ENCODE results near the gene TK2. TPM values are rescaled to one million over a fixed set of nuclear protein-coding genes. Genes with fewer than 3 reads are reported as not detected.
A peak's percentile ranks its signal among the peaks of the same experiment; 100 is the strongest.
"Not testable (repeated sequence)": the region's sequence is repeated elsewhere in the genome, so short reads cannot be mapped to it uniquely, and the experiment has no call there.

Gene TK2
- total RNA-seq, 1 donor from 2014 or later = 38.4 TPM

GRCh38 chr16:66507731-66508239, 42.1 kb downstream of the TK2 start:
- DNase-seq (ENCODE audit: low read depth, low spot score) = no peak

- DNase-seq (ENCODE audit: low read depth, low spot score) = no peak
Observed at GRCh38 chr16:66503612-66504011, 46.3 kb downstream of the TK2 start.

GRCh38 chr16:66503030-66503429, 46.9 kb downstream of the TK2 start:
- no peak for DNase-seq (ENCODE audit: low read depth, low spot score)

- no peak for DNase-seq (ENCODE audit: low read depth, low spot score)
Observed at GRCh38 chr16:66502020-66502913, 47.7 kb downstream of the TK2 start.

- not testable (repeated sequence) for DNase-seq (ENCODE audit: low read depth, low spot score)
Observed at GRCh38 chr16:66501563-66501962, 48.4 kb downstream of the TK2 start.

- DNase-seq (ENCODE audit: low read depth, low spot score) = not testable (repeated sequence)
Observed at GRCh38 chr16:66497921-66498320, 52.0 kb downstream of the TK2 start.

GRCh38 chr16:66496226-66496625, 53.7 kb downstream of the TK2 start:
- not testable (repeated sequence) for DNase-seq (ENCODE audit: low read depth, low spot score)

- no peak for DNase-seq (ENCODE audit: low read depth, low spot score)
Observed at GRCh38 chr16:66495440-66495839, 54.5 kb downstream of the TK2 start.

GRCh38 chr16:66494916-66495315, 55.0 kb downstream of the TK2 start:
- no peak for DNase-seq (ENCODE audit: low read depth, low spot score)

- DNase-seq (ENCODE audit: low read depth, low spot score) = no peak
Observed at GRCh38 chr16:66493490-66494401, 56.2 kb downstream of the TK2 start.

- DNase-seq (ENCODE audit: low read depth, low spot score) = no peak
Observed at GRCh38 chr16:66491716-66492064, 58.2 kb downstream of the TK2 start.

- DNase-seq (ENCODE audit: low read depth, low spot score) = no peak
Observed at GRCh38 chr16:66490774-66491715, 58.9 kb downstream of the TK2 start.

GRCh38 chr16:66489818-66490217, 60.1 kb downstream of the TK2 start:
- no peak for DNase-seq (ENCODE audit: low read depth, low spot score)

- DNase-seq (ENCODE audit: low read depth, low spot score) = no peak
Observed at GRCh38 chr16:66489385-66489784, 60.5 kb downstream of the TK2 start.

GRCh38 chr16:66488505-66488904, 61.4 kb downstream of the TK2 start:
- no peak for DNase-seq (ENCODE audit: low read depth, low spot score)

GRCh38 chr16:66487580-66488275, 62.2 kb downstream of the TK2 start:
- no peak for DNase-seq (ENCODE audit: low read depth, low spot score)

GRCh38 chr16:66486773-66487579, 62.9 kb downstream of the TK2 start:
- DNase-seq (ENCODE audit: low read depth, low spot score) = peak; percentile 40

- DNase-seq (ENCODE audit: low read depth, low spot score) = no peak
Observed at GRCh38 chr16:66486199-66486772, 63.6 kb downstream of the TK2 start.

GRCh38 chr16:66485376-66485775, 64.5 kb downstream of the TK2 start:
- no peak for DNase-seq (ENCODE audit: low read depth, low spot score)

Measured in pulmonary artery endothelial cell (primary cell).